SK-N-MC (cell line): Measurements from ENCODE around the gene FAM237A.

Experiments used
- EZH2 ChIP-seq: fragments of 200-600 bp; sonication (generic); IDR thresholded peaks from one replicate; pipeline ENCODE4 v1.6.1; 2017; ENCODE audit warnings: antibody characterized with exemption
- POLR2AphosphoS5 ChIP-seq: IDR thresholded peaks from 2 replicates; pipeline ENCODE4 v1.6.1; 2012; ENCODE audit warnings: mild to moderate bottlenecking, low read depth, low read length, borderline replicate concordance

- no peak for TF ChIP-seq POLR2AphosphoS5
- no peak for TF ChIP-seq EZH2
Observed at GRCh38 chr2:206665251-206665650, 23.0 kb downstream of the FAM237A start.
